Hepatocyte (in vitro differentiated cells): ENCODE data around the gene FOXN4. TPM values are rescaled to one million over a fixed set of nuclear protein-coding genes. Genes with fewer than 3 reads are reported as not detected.

ENCODE experiments used
- DNase-seq: peaks from one replicate; pipeline ENCODE4 v3.0.0-alpha.2; 2016; ENCODE audit warnings: low spot score
- H2AFZ ChIP-seq: fragments of 200-600 bp; sonication (generic); 2 replicates; pipeline ENCODE4 v1.6.0; 2016; ENCODE audit warnings: antibody characterized with exemption, mild to moderate bottlenecking
- H3K27ac ChIP-seq: fragments of 200-600 bp; sonication (generic); 2 replicates; pipeline ENCODE4 v1.5.1; 2016; ENCODE audit warnings: mild to moderate bottlenecking
- H3K27me3 ChIP-seq: fragments of 200-600 bp; sonication (generic); 2 replicates; pipeline ENCODE4 v1.6.1; 2016
- H3K36me3 ChIP-seq: fragments of 200-600 bp; sonication (generic); replicated peaks from 2 replicates; pipeline ENCODE4 v1.5.1; 2016; ENCODE audit warnings: low read depth; ENCODE audit not compliant: insufficient read depth
- H3K4me1 ChIP-seq: fragments of 200-600 bp; sonication (generic); 2 replicates; pipeline ENCODE4 v1.5.1; 2016; ENCODE audit warnings: mild to moderate bottlenecking, moderate library complexity; ENCODE audit not compliant: insufficient read depth
- H3K4me2 ChIP-seq: fragments of 200-600 bp; sonication (generic); 2 replicates; pipeline ENCODE4 v1.6.0; 2016
- H3K4me3 ChIP-seq: fragments of 200-600 bp; sonication (generic); 2 replicates; pipeline ENCODE4 v1.5.1; 2016; ENCODE audit warnings: mild to moderate bottlenecking
- H3K79me2 ChIP-seq: fragments of 200-600 bp; sonication (generic); 2 replicates; pipeline ENCODE4 v1.6.0; 2017; ENCODE audit warnings: mild to moderate bottlenecking
- H3K9me2 ChIP-seq: fragments of 200-600 bp; sonication (generic); replicated peaks from 2 replicates; pipeline ENCODE4 v1.6.0; 2017; ENCODE audit warnings: mild to moderate bottlenecking; ENCODE audit not compliant: insufficient read depth
- H3K9me3 ChIP-seq: fragments of 200-600 bp; sonication (generic); 2 replicates; pipeline ENCODE4 v1.5.1; 2016; ENCODE audit warnings: low read depth, mild to moderate bottlenecking
- H4K20me1 ChIP-seq: fragments of 200-600 bp; sonication (generic); 2 replicates; pipeline ENCODE4 v1.6.0; 2016; ENCODE audit warnings: mild to moderate bottlenecking; ENCODE audit not compliant: insufficient read depth, poor library complexity, severe bottlenecking
- EZH2 ChIP-seq: fragments of 200-600 bp; sonication (generic); IDR thresholded peaks from 2 replicates; pipeline ENCODE4 v1.6.1; 2016; ENCODE audit warnings: antibody characterized with exemption, mild to moderate bottlenecking, borderline replicate concordance
- EZH2phosphoT487 ChIP-seq: fragments of 200-600 bp; sonication (generic); IDR thresholded peaks from one replicate; pipeline ENCODE4 v1.6.1; 2018; ENCODE audit warnings: antibody characterized with exemption, mild to moderate bottlenecking, low read depth, moderate library complexity; ENCODE audit not compliant: unreplicated experiment, severe bottlenecking
- WGBS: methylation state at CpG from one replicate; pipeline ENCODE4 v1.1.6; 2016; ENCODE audit warnings: low lambda C conversion rate; ENCODE audit errors: missing lambda C conversion rate; 5-methylcytosine and 5-hydroxymethylcytosine counted together
- polyA plus RNA-seq: library from polyadenylated mRNA; unstranded; fragments of >200 nt; fragmentation: Nextera tagmentation; extraction: Ambion mirVana; gene quantifications from 2 replicates; pipeline ENCODE4 v1.2.1, GENCODE V29; 2016
- total RNA-seq: library from RNA; depleted of rRNA; stranded (reverse); fragments of >200 nt; gene quantifications from 2 replicates; pipeline ENCODE4 v1.2.3, GENCODE V29; 2014
- TF ChIP-seq, protein P1 (sequence below): fragments of 200-600 bp; sonication (generic); IDR thresholded peaks from 2 replicates; pipeline ENCODE4 v1.5.1; 2016; ENCODE audit warnings: antibody characterized with exemption, mild to moderate bottlenecking; ENCODE audit not compliant: poor library complexity

Gene FOXN4
- total and polyA plus RNA-seq, 2 experiments from 2014 or later = not detected

DNA sequence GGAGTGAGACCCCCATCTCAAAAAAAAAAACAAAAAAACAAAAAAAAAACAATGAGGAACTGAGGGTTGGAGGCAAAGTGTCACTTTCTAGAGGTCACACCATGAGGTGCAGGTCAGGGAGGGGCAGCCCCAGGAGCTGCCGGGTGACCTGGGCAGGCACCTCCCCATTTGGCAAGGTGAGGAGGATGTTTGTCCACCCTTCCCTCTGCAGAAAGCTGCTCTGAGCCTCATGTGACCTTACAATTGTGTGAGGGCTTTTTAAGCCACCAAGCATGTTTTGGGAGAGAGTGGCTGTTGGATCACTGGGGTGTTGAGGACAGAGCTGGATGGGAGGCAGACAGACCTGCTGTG is 49.6 kb downstream of the FOXN4 start:
- WGBS = 96% methylated on average over 1 of the region's 1 CpG
- no peaks in the 10 kb centered on the region for H3K79me2 ChIP-seq
- TF ChIP-seq EZH2phosphoT487 (no peak), EZH2 (no peak)
- TF ChIP-seq, protein P1, sequence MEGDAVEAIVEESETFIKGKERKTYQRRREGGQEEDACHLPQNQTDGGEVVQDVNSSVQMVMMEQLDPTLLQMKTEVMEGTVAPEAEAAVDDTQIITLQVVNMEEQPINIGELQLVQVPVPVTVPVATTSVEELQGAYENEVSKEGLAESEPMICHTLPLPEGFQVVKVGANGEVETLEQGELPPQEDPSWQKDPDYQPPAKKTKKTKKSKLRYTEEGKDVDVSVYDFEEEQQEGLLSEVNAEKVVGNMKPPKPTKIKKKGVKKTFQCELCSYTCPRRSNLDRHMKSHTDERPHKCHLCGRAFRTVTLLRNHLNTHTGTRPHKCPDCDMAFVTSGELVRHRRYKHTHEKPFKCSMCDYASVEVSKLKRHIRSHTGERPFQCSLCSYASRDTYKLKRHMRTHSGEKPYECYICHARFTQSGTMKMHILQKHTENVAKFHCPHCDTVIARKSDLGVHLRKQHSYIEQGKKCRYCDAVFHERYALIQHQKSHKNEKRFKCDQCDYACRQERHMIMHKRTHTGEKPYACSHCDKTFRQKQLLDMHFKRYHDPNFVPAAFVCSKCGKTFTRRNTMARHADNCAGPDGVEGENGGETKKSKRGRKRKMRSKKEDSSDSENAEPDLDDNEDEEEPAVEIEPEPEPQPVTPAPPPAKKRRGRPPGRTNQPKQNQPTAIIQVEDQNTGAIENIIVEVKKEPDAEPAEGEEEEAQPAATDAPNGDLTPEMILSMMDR = no peak

DNA sequence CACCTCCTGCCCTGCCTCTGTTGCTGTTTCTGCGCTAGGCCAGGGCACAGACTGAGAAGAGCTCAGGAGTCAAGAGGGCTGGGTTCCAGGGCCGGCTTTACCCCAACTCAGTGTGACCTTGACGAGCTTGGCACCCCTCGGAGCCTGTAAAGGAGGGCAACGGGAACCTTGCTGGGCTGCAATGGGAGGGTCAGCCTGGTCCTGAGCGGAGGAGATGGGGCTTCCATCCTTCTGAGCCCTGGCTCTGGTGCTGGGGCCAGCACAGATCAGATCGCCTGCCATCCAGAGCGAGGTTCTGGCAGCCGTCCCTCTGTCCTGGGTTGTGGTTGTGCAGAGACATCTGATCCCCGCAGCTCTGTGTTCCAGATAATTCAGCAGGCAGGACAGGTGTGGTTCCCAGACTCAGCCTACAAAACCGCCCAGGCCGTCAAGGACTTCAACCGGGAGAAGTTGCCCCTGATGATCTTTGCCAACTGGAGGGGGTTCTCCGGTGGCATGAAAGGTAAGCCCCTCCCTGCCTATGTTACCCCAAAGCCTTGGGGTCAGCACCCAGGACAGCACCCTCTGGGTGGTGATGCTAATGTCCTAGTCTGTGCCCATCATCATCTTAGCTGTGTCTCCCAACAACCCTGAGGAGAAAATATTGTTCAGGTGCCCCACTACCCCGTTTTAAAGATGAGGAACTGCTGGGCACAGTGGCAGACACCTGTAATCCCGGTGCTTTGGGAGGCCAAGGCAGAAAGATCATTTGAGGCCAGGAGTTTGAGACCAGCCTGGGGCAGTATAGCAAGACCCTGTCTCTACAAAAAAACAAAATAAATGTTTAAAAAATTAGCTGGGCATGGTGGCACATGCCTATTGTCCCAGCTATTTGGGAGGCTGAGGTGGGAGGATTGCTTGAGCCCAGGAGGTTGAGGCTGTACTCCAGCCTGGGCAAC is 50.2 kb downstream of the FOXN4 start:
- Histone ChIP-seq H3K36me3 (no peaks in the 10 kb centered on the region), H3K27me3 (no peaks in the 10 kb centered on the region), H3K9me2 (no peaks in the 10 kb centered on the region), H4K20me1 (no peaks in the 10 kb centered on the region), H3K4me2 (no peak overlapping the region), H3K27ac (no peak overlapping the region), H3K9me3 (no peaks in the 10 kb centered on the region), H3K4me3 (no peak overlapping the region), H2AFZ (no peak overlapping the region), H3K79me2 (no peaks in the 10 kb centered on the region), H3K4me1 (no peaks in the 10 kb centered on the region)
- TF ChIP-seq EZH2phosphoT487 (no peak), EZH2 (no peak)
- TF ChIP-seq, protein P1 = no peak
- WGBS = 85% methylated on average over 15 of the region's 16 CpGs
- no peak for DNase-seq

More for the DNA sequence above, 49.6 kb downstream of the FOXN4 start:
- no peak overlapping the region for H3K4me3 ChIP-seq
- no peak overlapping the region for H2AFZ ChIP-seq
- no peaks in the 10 kb centered on the region for H3K4me1 ChIP-seq
- H3K36me3 ChIP-seq = no peaks in the 10 kb centered on the region
- no peaks in the 10 kb centered on the region for H3K9me2 ChIP-seq
- DNase-seq = no peak
- no peak overlapping the region for H3K27ac ChIP-seq
- H4K20me1 ChIP-seq = no peaks in the 10 kb centered on the region
- H3K4me2 ChIP-seq = no peak overlapping the region
- no peaks in the 10 kb centered on the region for H3K27me3 ChIP-seq
- H3K9me3 ChIP-seq = no peaks in the 10 kb centered on the region

DNA sequence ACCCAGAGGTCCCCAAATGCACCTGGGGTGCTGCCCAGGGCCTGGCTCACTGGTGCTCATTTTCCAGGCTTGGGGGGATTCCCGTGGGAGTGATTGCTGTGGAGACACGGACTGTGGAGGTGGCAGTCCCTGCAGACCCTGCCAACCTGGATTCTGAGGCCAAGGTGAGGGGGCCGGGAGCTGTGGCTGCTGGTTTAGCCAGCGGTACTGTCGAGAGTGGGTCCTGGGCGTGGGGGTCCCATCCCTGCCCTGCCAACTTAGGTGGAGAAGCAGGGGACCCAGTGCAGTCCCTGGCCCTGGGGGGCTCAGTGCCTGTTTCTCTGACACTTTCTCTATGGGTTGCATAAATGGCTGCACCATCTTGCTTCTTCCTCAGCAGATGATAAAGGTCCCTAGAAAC is 50.9 kb downstream of the FOXN4 start:
- Histone ChIP-seq H3K36me3 (no peaks in the 10 kb centered on the region), H3K9me2 (no peaks in the 10 kb centered on the region), H3K27me3 (no peaks in the 10 kb centered on the region), H3K4me1 (no peaks in the 10 kb centered on the region), H4K20me1 (no peaks in the 10 kb centered on the region), H3K27ac (no peak overlapping the region), H3K79me2 (no peaks in the 10 kb centered on the region), H3K4me3 (no peak overlapping the region), H2AFZ (no peak overlapping the region), H3K4me2 (no peak overlapping the region), H3K9me3 (no peaks in the 10 kb centered on the region)
- TF ChIP-seq EZH2 (no peak), EZH2phosphoT487 (no peak)
- TF ChIP-seq, protein P1 = no peak
- 87% methylated on average over 6 of the region's 6 CpGs for WGBS
- no peak for DNase-seq
